GM23338 (cell line): ENCODE results near the gene FRYL. TPM values are rescaled to one million over a fixed set of nuclear protein-coding genes. Genes with fewer than 3 reads are reported as not detected.

Experiments
- ATAC-seq: fragments of 200-7000 bp; cut with Tn5 transposase; 3 replicates; pipeline ENCODE4 v1.9.1; 2020
- DNase-seq: peaks from one replicate; pipeline ENCODE4 v3.0.0-alpha.2; 2015; ENCODE audit warnings: low spot score
- H2AFZ ChIP-seq: fragments of 200-600 bp; sonication (generic); 2 replicates; pipeline ENCODE4 v1.8.0; 2016; ENCODE audit warnings: antibody characterized with exemption, mild to moderate bottlenecking, moderate library complexity
- H3F3A ChIP-seq: fragments of 200-600 bp; sonication (generic); replicated peaks from 2 replicates; pipeline ENCODE4 v1.8.0; 2017; ENCODE audit warnings: antibody characterized with exemption, mixed run types, low read depth
- H3K27ac ChIP-seq: fragments of 200-600 bp; sonication (generic); 2 replicates; pipeline ENCODE4 v1.6.1; 2016; ENCODE audit warnings: low read depth
- H3K27me3 ChIP-seq: fragments of 200-600 bp; sonication (generic); 2 replicates; pipeline ENCODE4 v1.8.0; 2016; ENCODE audit warnings: mild to moderate bottlenecking, mixed run types, moderate library complexity; ENCODE audit not compliant: insufficient read depth
- H3K36me3 ChIP-seq: fragments of 200-600 bp; sonication (generic); 2 replicates; pipeline ENCODE4 v1.8.0; 2016; ENCODE audit warnings: mild to moderate bottlenecking; ENCODE audit not compliant: insufficient read depth
- H3K4me1 ChIP-seq: fragments of 200-600 bp; sonication (generic); 2 replicates; pipeline ENCODE4 v1.8.0; 2016; ENCODE audit warnings: mild to moderate bottlenecking, moderate library complexity; ENCODE audit not compliant: insufficient read depth
- H3K4me2 ChIP-seq: fragments of 200-600 bp; sonication (generic); 2 replicates; pipeline ENCODE4 v1.7.1; 2017; ENCODE audit warnings: mixed run types
- H3K4me3 ChIP-seq: fragments of 200-600 bp; sonication (generic); 2 replicates; pipeline ENCODE4 v1.6.1; 2016; ENCODE audit warnings: mixed run types
- H3K79me2 ChIP-seq: fragments of 200-600 bp; sonication (generic); replicated peaks from 2 replicates; pipeline ENCODE4 v1.8.0; 2017; ENCODE audit warnings: mild to moderate bottlenecking; ENCODE audit not compliant: insufficient read depth
- H3K9me2 ChIP-seq: fragments of 200-600 bp; sonication (generic); 2 replicates; pipeline ENCODE4 v1.8.0; 2017; ENCODE audit not compliant: insufficient read depth
- H4K20me1 ChIP-seq: fragments of 200-600 bp; sonication (generic); replicated peaks from 2 replicates; pipeline ENCODE4 v1.8.0; 2017; ENCODE audit warnings: mild to moderate bottlenecking; ENCODE audit not compliant: insufficient read depth
- H3K27ac Mint-ChIP-seq: 2 replicates; pipeline ENCODE4 v1.8.0; 2020; ENCODE audit warnings: inconsistent platforms, mild to moderate bottlenecking, moderate library complexity, mixed read lengths
- H3K27me3 Mint-ChIP-seq: 3 replicates; pipeline ENCODE4 v1.8.0; 2022; ENCODE audit warnings: low read depth, mild to moderate bottlenecking, moderate library complexity, mixed read lengths, inconsistent platforms; ENCODE audit not compliant: insufficient read depth, poor library complexity
- H3K36me3 Mint-ChIP-seq: 3 replicates; pipeline ENCODE4 v1.8.0; 2021; ENCODE audit warnings: low read depth, mild to moderate bottlenecking, inconsistent platforms, moderate library complexity, mixed read lengths
- H3K4me1 Mint-ChIP-seq: 3 replicates; pipeline ENCODE4 v1.8.0; 2020; ENCODE audit warnings: mild to moderate bottlenecking, inconsistent platforms, mixed read lengths
- H3K4me3 Mint-ChIP-seq: 3 replicates; pipeline ENCODE4 v1.8.0; 2021; ENCODE audit warnings: moderate library complexity, mild to moderate bottlenecking, inconsistent platforms, mixed read lengths
- H3K9me3 Mint-ChIP-seq: 3 replicates; pipeline ENCODE4 v1.8.0; 2020; ENCODE audit warnings: moderate library complexity, mild to moderate bottlenecking, inconsistent platforms, mixed read lengths
- CREB1 ChIP-seq: fragments of 250-450 bp; sonication (Bioruptor Pico); IDR thresholded peaks from 2 replicates; pipeline ENCODE4 v1.5.0; 2020; ENCODE audit warnings: low read depth, mild to moderate bottlenecking, moderate library complexity
- CTCF ChIP-seq, 2 experiments: fragments of 200-600 bp in 1 of 2; sonication (generic) in 1 of 2; conservative IDR thresholded peaks; 2 replicates each; pipeline versions ENCODE4 v1.5.1 to v1.6.1; 2016 to 2017; ENCODE audit warnings: antibody characterized with exemption in 2 of 2, low read depth in 2 of 2, mild to moderate bottlenecking in 2 of 2, moderate library complexity in 1 of 2
- ETS1 ChIP-seq: IDR thresholded peaks from 2 replicates; pipeline ENCODE4 v1.6.1; 2016; ENCODE audit warnings: antibody characterized with exemption
- EZH2 ChIP-seq: fragments of 200-600 bp; sonication (generic); IDR thresholded peaks from one replicate; pipeline ENCODE4 v1.8.0; 2017; ENCODE audit warnings: antibody characterized with exemption, mild to moderate bottlenecking, low read depth; ENCODE audit not compliant: unreplicated experiment
- EZH2phosphoT487 ChIP-seq: fragments of 200-600 bp; sonication (generic); IDR thresholded peaks from one replicate; pipeline ENCODE4 v1.8.1; 2018; ENCODE audit warnings: antibody characterized with exemption; ENCODE audit not compliant: unreplicated experiment
- JUNB ChIP-seq: IDR thresholded peaks from one replicate; pipeline ENCODE4 v1.6.1; 2016; ENCODE audit warnings: antibody characterized with exemption; ENCODE audit not compliant: unreplicated experiment
- NANOG ChIP-seq: IDR thresholded peaks from 2 replicates; pipeline ENCODE4 v1.6.1; 2016; ENCODE audit warnings: antibody characterized with exemption, borderline replicate concordance
- POLR2AphosphoS5 ChIP-seq: IDR thresholded peaks from 2 replicates; pipeline ENCODE4 v1.6.1; 2016; ENCODE audit warnings: antibody characterized with exemption, low read depth
- REST ChIP-seq: IDR thresholded peaks from one replicate; pipeline ENCODE4 v1.6.1; 2018; ENCODE audit warnings: antibody characterized with exemption; ENCODE audit not compliant: unreplicated experiment
- STAT1 ChIP-seq: IDR thresholded peaks from one replicate; pipeline ENCODE4 v1.6.1; 2016; ENCODE audit warnings: antibody characterized with exemption; ENCODE audit not compliant: unreplicated experiment
- ZNF114 ChIP-seq: fragments of 250-450 bp; sonication (Bioruptor Pico); IDR thresholded peaks from 2 replicates; pipeline ENCODE4 v1.5.0; 2020; ENCODE audit warnings: mild to moderate bottlenecking, moderate library complexity
- ZNF331 ChIP-seq: fragments of 250-450 bp; sonication (Bioruptor Pico); IDR thresholded peaks from 2 replicates; pipeline ENCODE4 v1.5.0; 2020; ENCODE audit warnings: low read depth, mild to moderate bottlenecking, moderate library complexity
- ZNF462 ChIP-seq: fragments of 250-450 bp; sonication (Bioruptor Pico); IDR thresholded peaks from 2 replicates; pipeline ENCODE4 v1.5.0; 2020; ENCODE audit warnings: mild to moderate bottlenecking, moderate library complexity
- polyA plus RNA-seq: library from polyadenylated mRNA; unstranded; fragments of >200 nt; fragmentation: Nextera tagmentation; extraction: Ambion mirVana; gene quantifications from 2 replicates; pipeline ENCODE4 v1.2.1, GENCODE V29; 2016
- total RNA-seq: library from RNA; depleted of rRNA; stranded (reverse); fragments of >200 nt; shearing (Covaris generic); gene quantifications from 2 replicates; pipeline ENCODE4 v1.2.3, GENCODE V29; 2014

FRYL gene
- total and polyA plus RNA-seq, 2 experiments from 2014 or later, result 30.7 to 53.3 TPM

GRCh38 chr4:48651914-48652313 lies 128.2 kb downstream of the FRYL start:
- H3K27ac Mint-ChIP-seq, result no peak overlapping the region
- H3K4me3 Mint-ChIP-seq, result no peak overlapping the region
- no peaks in the 10 kb centered on the region for H3F3A ChIP-seq

More at GRCh38 chr4:48651914-48652313, 128.2 kb downstream of the FRYL start:
- peaks cover 6% of the 10 kb centered on the region for H3K79me2 ChIP-seq
- no peak overlapping the region for H3K4me2 ChIP-seq
- H3K27ac ChIP-seq, result no peak overlapping the region
- no peak for TF ChIP-seq ZNF114
- TF ChIP-seq POLR2AphosphoS5, result no peak
- TF ChIP-seq CTCF (conservative IDR thresholded peaks at IDR 0.05; ENCODE audit: low read depth in 2 of 2), result no peak
- no peak for TF ChIP-seq JUNB
- no peak for TF ChIP-seq EZH2phosphoT487
- TF ChIP-seq ZNF462 (CRISPR knock-in tag), result no peak
- no peak for TF ChIP-seq NANOG
- no peak for TF ChIP-seq ZNF331 (CRISPR knock-in tag)
- TF ChIP-seq CREB1 (CRISPR knock-in tag), result no peak
- no peak for TF ChIP-seq EZH2
- no peak for TF ChIP-seq REST
- TF ChIP-seq STAT1, result no peak
- TF ChIP-seq ETS1, result no peak
- no peaks in the 10 kb centered on the region for H3K9me2 ChIP-seq
- Mint-ChIP-seq H3K27me3 (no peaks in the 10 kb centered on the region), H3K36me3 (no peaks in the 10 kb centered on the region), H3K9me3 (no peaks in the 10 kb centered on the region), H3K4me1 (peaks cover 16% of the 10 kb centered on the region)
- H3K27me3 ChIP-seq, result no peaks in the 10 kb centered on the region
- ATAC-seq (no peak), DNase-seq (no peak)
- peaks cover 5% of the 10 kb centered on the region for H4K20me1 ChIP-seq
- no peak overlapping the region for H3K4me3 ChIP-seq
- no peak overlapping the region for H2AFZ ChIP-seq
- no peaks in the 10 kb centered on the region for H3K36me3 ChIP-seq
- H3K4me1 ChIP-seq, result 0 out of 2 replicates have a peak, but pooled peaks cover 9% of the 10 kb centered on the region
